K562 (cell line): ENCODE data around the gene SOS2. TPM values are rescaled to one million over a fixed set of nuclear protein-coding genes. Genes with fewer than 3 reads are reported as not detected.

ENCODE experiments used
- ATAC-seq: fragments of 200-7000 bp; cut with Tn5 transposase; 3 replicates; pipeline ENCODE4 v1.9.1; 2020; ENCODE audit warnings: moderate library complexity
- BruUV-seq: library from RNA; stranded (reverse); fragments of 400-500 nt; replicated peaks from 2 replicates; lab custom pipeline; 2021; lab: Mats Ljungman, UMichigan
- CTCF ChIA-PET: fragments of 300-600 bp; formaldehyde crosslinking; extraction: SDS; loops from one replicate; lab custom pipeline; 2021; ENCODE audit warnings: low intra/inter-chr PET ratio; lab: Yijun Ruan, JAX
- POLR2A ChIA-PET: fragments of 300-600, 350-650 bp; sonication (Branson Sonifier 250); formaldehyde crosslinking; extraction: SDS; loops from one replicate; lab custom pipeline; 2021; ENCODE audit warnings: antibody characterized with exemption, inconsistent platforms; lab: Yijun Ruan, JAX
- DNase-seq, 4 experiments: peaks; one replicate each; pipeline versions ENCODE4 v3.0.0 to v3.0.0-alpha.2; 2011 to 2018; ENCODE audit warnings: low spot score in 3 of 4, mixed read lengths in 3 of 4; ENCODE audit errors: extremely low read depth in 1 of 4
- FAIRE-seq: peaks from 2 replicates; lab custom pipeline; 2011; peaks lifted over from hg19 to GRCh38; lab: Jason Lieb, UNC
- H2AFZ ChIP-seq: 2 replicates; pipeline ENCODE4 v1.6.0; 2011; ENCODE audit warnings: low read depth, low read length, control low read depth, inconsistent platforms
- H3K27ac ChIP-seq: fragments of 200-600 bp; 3 replicates; pipeline ENCODE4 v1.8.0; 2011; ENCODE audit warnings: low read depth, mild to moderate bottlenecking, control low read depth, inconsistent platforms, low read length, moderate library complexity, mixed read lengths; ENCODE audit errors: extremely low read depth
- H3K27me3 ChIP-seq, 2 experiments: fragments of 300-600 bp in 1 of 2; 2 replicates in 1 of 2; 3 replicates in 1 of 2; pipeline versions ENCODE4 v1.6.0 to v1.8.0; 2011; ENCODE audit warnings: inconsistent platforms in 2 of 2, low read length in 2 of 2, mild to moderate bottlenecking in 1 of 2, mixed read lengths in 1 of 2, moderate library complexity in 1 of 2; ENCODE audit not compliant: control insufficient read depth in 2 of 2, insufficient read depth in 2 of 2
- H3K36me3 ChIP-seq: fragments of 300-600 bp; 3 replicates; pipeline ENCODE4 v1.8.0; 2011; ENCODE audit warnings: mild to moderate bottlenecking, low read length, inconsistent platforms; ENCODE audit not compliant: control insufficient read depth, insufficient read depth
- H3K4me1 ChIP-seq, 2 experiments: fragments of 200-600 bp in 1 of 2; replicated peaks in 1 of 2; 2 replicates in 1 of 2; 3 replicates in 1 of 2; pipeline versions ENCODE4 v1.5.1 to v1.8.0; 2011; ENCODE audit warnings: inconsistent platforms in 2 of 2, low read length in 2 of 2, mild to moderate bottlenecking in 1 of 2, mixed read lengths in 1 of 2, moderate library complexity in 1 of 2; ENCODE audit not compliant: control insufficient read depth in 2 of 2, insufficient read depth in 2 of 2
- H3K4me2 ChIP-seq: 2 replicates; pipeline ENCODE4 v1.6.1; 2011; ENCODE audit warnings: low read length, control low read depth, inconsistent platforms, mixed read lengths; ENCODE audit not compliant: insufficient read depth
- H3K4me3 ChIP-seq: fragments of 200-600 bp; sonication (generic), shearing (Covaris generic); 2 replicates; pipeline ENCODE4 v1.5.1; 2016; ENCODE audit warnings: control low read depth, inconsistent platforms
- H3K79me2 ChIP-seq: fragments of 200-600 bp; 3 replicates; pipeline ENCODE4 v1.8.0; 2011; ENCODE audit warnings: low read length, inconsistent platforms; ENCODE audit not compliant: control insufficient read depth, insufficient read depth
- H3K9ac ChIP-seq, 2 experiments: 2 replicates each; pipeline versions ENCODE4 v1.6.0 to v1.6.1; 2011; ENCODE audit warnings: low read depth in 2 of 2, low read length in 2 of 2, control low read depth in 1 of 2, inconsistent platforms in 1 of 2, mild to moderate bottlenecking in 1 of 2, mixed read lengths in 1 of 2; ENCODE audit not compliant: insufficient read depth in 1 of 2
- H3K9me1 ChIP-seq: one replicate; pipeline ENCODE4 v1.6.0; 2011; ENCODE audit warnings: inconsistent platforms, mild to moderate bottlenecking, low read length, moderate library complexity; ENCODE audit not compliant: control insufficient read depth, insufficient read depth
- H3K9me3 ChIP-seq: replicated peaks from 2 replicates; pipeline ENCODE4 v1.5.1; 2011; ENCODE audit warnings: low read depth, low read length, inconsistent platforms; ENCODE audit not compliant: control insufficient read depth, insufficient read depth
- H4K20me1 ChIP-seq: replicated peaks from 2 replicates; pipeline ENCODE4 v1.6.1; 2011; ENCODE audit warnings: low read length, inconsistent platforms, mixed read lengths; ENCODE audit not compliant: control insufficient read depth, insufficient read depth
- ARNT ChIP-seq, 2 experiments: fragments of 450-650 bp; IDR thresholded peaks; 2 replicates each; pipeline ENCODE4 v1.6.1; 2016; ENCODE audit warnings: mild to moderate bottlenecking in 1 of 2
- ELF4 ChIP-seq: fragments of 450-650 bp; formaldehyde crosslinking; IDR thresholded peaks from 2 replicates; pipeline ENCODE4 v1.4.0; 2022; ENCODE audit warnings: missing genetic modification characterization
- TCF7L2 ChIP-seq: fragments of 150-350 bp; IDR thresholded peaks from 2 replicates; pipeline ENCODE4 v1.6.1; 2016; ENCODE audit warnings: low read depth, mild to moderate bottlenecking, low read length, moderate library complexity
- ZNF586 ChIP-seq: fragments of 450-650 bp; formaldehyde crosslinking; conservative IDR thresholded peaks from 2 replicates; pipeline ENCODE4 v1.4.0; 2020; ENCODE audit warnings: mild to moderate bottlenecking, moderate library complexity
- WGBS: fragments of 100-300 bp; shearing (Covaris generic); methylation state at CpG from one replicate; pipeline ENCODE4 v1.1.6; 2016; ENCODE audit warnings: low coverage, mixed read lengths; ENCODE audit not compliant: insufficient coverage; ENCODE audit errors: missing lambda C conversion rate; 5-methylcytosine and 5-hydroxymethylcytosine counted together
- in situ Hi-C: fragments of 300-500 bp; cut with MboI; formaldehyde crosslinking; loops from 4 replicates; pipeline ENCODE4 v1.15.0; 2018; ENCODE audit warnings: inconsistent platforms, mixed read lengths
- intact Hi-C: fragments of 100-400 bp; cut with micrococcal nuclease; formaldehyde crosslinking; loops from 2 replicates; pipeline ENCODE4 v1.14.2; 2022
- polyA plus RNA-seq, 8 experiments: library from polyadenylated mRNA; depleted of rRNA in 4 of 8; stranded (reverse) in 5 of 8; unstranded in 3 of 8; fragments of >200 nt; fragmentation: Nextera tagmentation in 2 of 8; fragmentation: Illumina TruSeq in 1 of 8; extraction: Ambion mirVana in 2 of 8; extraction: Trizol in 1 of 8; gene quantifications; 2 replicates each; pipeline versions ENCODE4 v1.2.1 to v1.2.3, GENCODE V29; 2011 to 2014; ENCODE audit warnings: inconsistent platforms in 1 of 8, missing spikeins in 1 of 8
- total RNA-seq, 7 experiments: library from RNA; depleted of rRNA in 6 of 7; stranded (reverse); fragments of >200 nt in 6 of 7; fragmentation: Illumina TruSeq in 2 of 7; extraction: Trizol in 2 of 7; gene quantifications; 2 replicates each; pipeline versions ENCODE4 v1.2.1 to v1.2.3, GENCODE V29; 2011 to 2021; ENCODE audit warnings: low replicate concordance in 1 of 7

Gene SOS2
- total and polyA plus RNA-seq, 9 of the 15 experiments (the other 6 are each of a cell fraction or from before 2014, with no cell fraction given), result 2.2 to 13.1 (median 10.5) TPM

GRCh38 chr14:50084666-50085065 is 146.7 kb downstream of the SOS2 start (continued):
- TF ChIP-seq ELF4 (CRISPR knock-in tag), result no peak
- no peak for TF ChIP-seq ZNF586 (CRISPR knock-in tag)

DNA sequence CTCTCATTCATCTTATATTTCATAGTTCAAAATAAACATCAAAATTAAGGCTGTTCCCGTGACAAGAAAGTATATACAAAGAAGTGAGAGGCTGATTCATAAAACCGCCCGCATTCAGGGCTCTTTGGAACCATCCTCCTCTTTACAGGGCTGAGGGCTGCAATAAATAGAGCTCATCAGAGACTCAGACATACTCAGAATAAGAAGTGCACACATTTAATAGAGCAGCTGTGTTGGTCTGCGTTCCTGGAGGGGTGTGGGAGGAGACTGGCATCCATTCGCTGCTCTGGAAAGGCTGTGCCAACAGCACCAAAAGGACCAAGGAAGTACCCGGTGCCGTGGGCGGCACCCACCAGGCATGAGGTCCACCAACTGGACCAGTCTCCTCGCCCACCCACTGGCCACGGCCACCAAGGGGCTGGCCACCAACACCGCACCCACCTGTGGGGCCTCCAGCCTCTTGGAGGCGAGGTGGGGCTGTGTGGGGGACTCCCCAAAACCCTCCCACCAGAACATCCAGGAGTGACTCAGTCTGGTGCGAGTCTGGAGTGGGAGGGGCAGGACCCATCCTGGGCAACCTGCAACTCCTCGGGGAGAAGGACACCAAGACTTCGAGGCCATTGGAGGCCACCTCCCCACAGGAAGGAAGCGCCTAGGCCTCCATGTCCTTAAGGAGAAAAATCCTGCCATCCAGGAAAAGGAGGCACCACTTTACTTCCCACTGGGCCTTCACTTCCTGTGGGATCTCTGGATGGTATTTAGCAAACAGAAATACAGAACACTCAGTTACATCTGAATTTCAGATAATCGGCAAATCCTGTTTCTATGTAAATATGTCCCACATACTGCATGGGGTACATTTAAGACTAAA is 147.7 kb downstream of the SOS2 start:
- CTCF ChIA-PET, result no interaction called here
- no peak for ATAC-seq
- no peak for DNase-seq
- POLR2A ChIA-PET, result no interaction called here
- peaks cover 0 to 17% of the 10 kb centered on the region in 2 experiments; a peak in 2 of 5 replicates for H3K4me1 ChIP-seq
- no peak for FAIRE-seq
- no peak overlapping the region for H2AFZ ChIP-seq
- H3K27me3 ChIP-seq, result no peaks in the 10 kb centered on the region
- H3K9me3 ChIP-seq, result no peaks in the 10 kb centered on the region
- H3K36me3 ChIP-seq, result no peaks in the 10 kb centered on the region
- in situ Hi-C loops (no loop called here), intact Hi-C loops (no loop called here)
- no peak overlapping the region for H3K4me3 ChIP-seq
- WGBS, result 66% methylated on average over 9 of the region's 17 CpGs
- H3K79me2 ChIP-seq, result no peaks in the 10 kb centered on the region
- no TSS peak for BruUV-seq
- peak overlapping the region in 1 of 2 experiments; percentile 40; a peak in 1 of 4 replicates for H3K9ac ChIP-seq
- TF ChIP-seq TCF7L2, result no peak
- TF ChIP-seq ARNT (IDR thresholded peaks at IDR 0.05), result no peak
- H3K4me2 ChIP-seq, result no peak overlapping the region
- no peaks in the 10 kb centered on the region for H3K9me1 ChIP-seq
- no peak overlapping the region for H3K27ac ChIP-seq
- H4K20me1 ChIP-seq, result no peaks in the 10 kb centered on the region
